Measurements from ENCODE around the gene NT5C.

NT5C gene

GRCh38 chr17:75082683-75083082, 48.9 kb downstream of the NT5C start:
- no peak for DNase-seq (ENCODE audit: low spot score)

GRCh38 chr17:75081611-75082540, 49.7 kb downstream of the NT5C start:
- ATAC-seq (ENCODE audit: low read depth) (no peak), DNase-seq (ENCODE audit: low spot score) (no peak)
- Histone ChIP-seq H3K36me3 (ENCODE audit: low read depth) (no peaks in the 10 kb centered on the region), H3K27me3 (ENCODE audit: insufficient read depth, poor library complexity, severe bottlenecking) (no peaks in the 10 kb centered on the region), H3K27ac (ENCODE audit: poor library complexity, severe bottlenecking) (no peak overlapping the region), H3K4me1 (ENCODE audit: insufficient read depth, poor library complexity, severe bottlenecking) (peaks cover 27% of the 10 kb centered on the region), H3K4me3 (ENCODE audit: severe bottlenecking) (no peak overlapping the region), H3K9me3 (ENCODE audit: severe bottlenecking) (no peaks in the 10 kb centered on the region)
- TF ChIP-seq, protein P1, sequence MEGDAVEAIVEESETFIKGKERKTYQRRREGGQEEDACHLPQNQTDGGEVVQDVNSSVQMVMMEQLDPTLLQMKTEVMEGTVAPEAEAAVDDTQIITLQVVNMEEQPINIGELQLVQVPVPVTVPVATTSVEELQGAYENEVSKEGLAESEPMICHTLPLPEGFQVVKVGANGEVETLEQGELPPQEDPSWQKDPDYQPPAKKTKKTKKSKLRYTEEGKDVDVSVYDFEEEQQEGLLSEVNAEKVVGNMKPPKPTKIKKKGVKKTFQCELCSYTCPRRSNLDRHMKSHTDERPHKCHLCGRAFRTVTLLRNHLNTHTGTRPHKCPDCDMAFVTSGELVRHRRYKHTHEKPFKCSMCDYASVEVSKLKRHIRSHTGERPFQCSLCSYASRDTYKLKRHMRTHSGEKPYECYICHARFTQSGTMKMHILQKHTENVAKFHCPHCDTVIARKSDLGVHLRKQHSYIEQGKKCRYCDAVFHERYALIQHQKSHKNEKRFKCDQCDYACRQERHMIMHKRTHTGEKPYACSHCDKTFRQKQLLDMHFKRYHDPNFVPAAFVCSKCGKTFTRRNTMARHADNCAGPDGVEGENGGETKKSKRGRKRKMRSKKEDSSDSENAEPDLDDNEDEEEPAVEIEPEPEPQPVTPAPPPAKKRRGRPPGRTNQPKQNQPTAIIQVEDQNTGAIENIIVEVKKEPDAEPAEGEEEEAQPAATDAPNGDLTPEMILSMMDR (IDR thresholded peaks at IDR 0.05; ENCODE audit: poor library complexity, severe bottlenecking) = no peak

More at GRCh38 chr17:75082683-75083082, 48.9 kb downstream of the NT5C start:
- Histone ChIP-seq H3K4me1 (ENCODE audit: insufficient read depth, poor library complexity, severe bottlenecking) (peaks cover 32% of the 10 kb centered on the region), H3K4me3 (ENCODE audit: severe bottlenecking) (no peak overlapping the region), H3K9me3 (ENCODE audit: severe bottlenecking) (no peaks in the 10 kb centered on the region), H3K36me3 (ENCODE audit: low read depth) (no peaks in the 10 kb centered on the region), H3K27me3 (ENCODE audit: insufficient read depth, poor library complexity, severe bottlenecking) (no peaks in the 10 kb centered on the region), H3K27ac (ENCODE audit: poor library complexity, severe bottlenecking) (no peak overlapping the region)
- ATAC-seq (ENCODE audit: low read depth) = no peak
- TF ChIP-seq, protein P1 (IDR thresholded peaks at IDR 0.05; ENCODE audit: poor library complexity, severe bottlenecking) = no peak
